Thymus (tissue), 11 donors: ENCODE results near the gene LSM14B. TPM values are rescaled to one million over a fixed set of nuclear protein-coding genes. Genes with fewer than 3 reads are reported as not detected.

Experiments used
- DNase-seq, 9 donors: peaks; one replicate each; pipeline ENCODE4 v3.0.0-alpha.2; 2013; ENCODE audit warnings: low spot score in 9 of 9, low read depth in 6 of 9, missing footprints in 1 of 9
- H3K27ac ChIP-seq, 2 donors: one replicate each; pipeline ENCODE4 v1.5.1; 2013; ENCODE audit warnings: control low read depth in 1 of 2, low read depth in 1 of 2, low read length in 1 of 2, mild to moderate bottlenecking in 1 of 2, moderate library complexity in 1 of 2
- H3K27me3 ChIP-seq, 2 donors: one replicate each; pipeline ENCODE4 v1.5.1; 2013; ENCODE audit warnings: low read length in 1 of 2; ENCODE audit not compliant: control insufficient read depth in 2 of 2, insufficient read depth in 1 of 2
- H3K36me3 ChIP-seq, 2 donors: one replicate each; pipeline ENCODE4 v1.5.1; 2013; ENCODE audit warnings: low read length in 1 of 2, mild to moderate bottlenecking in 1 of 2, moderate library complexity in 1 of 2; ENCODE audit not compliant: control insufficient read depth in 2 of 2, insufficient read depth in 2 of 2
- H3K4me1 ChIP-seq, 2 donors: one replicate each; pipeline ENCODE4 v1.5.1; 2013; ENCODE audit warnings: low read length in 2 of 2; ENCODE audit not compliant: control insufficient read depth in 2 of 2, insufficient read depth in 2 of 2
- H3K4me3 ChIP-seq, 2 donors: one replicate each; pipeline ENCODE4 v1.5.1; 2013; ENCODE audit warnings: low read length in 2 of 2, control low read depth in 1 of 2, mild to moderate bottlenecking in 1 of 2
- H3K9me3 ChIP-seq, 2 donors: one replicate each; pipeline ENCODE4 v1.5.1; 2013; ENCODE audit warnings: low read length in 1 of 2, mild to moderate bottlenecking in 1 of 2; ENCODE audit not compliant: control insufficient read depth in 2 of 2, insufficient read depth in 1 of 2
- WGBS: extraction: QIAGEN DNeasy Blood & Tissue Kit; methylation state at CpG from one replicate; pipeline ENCODE4 v1.1.7; 2013; 5-methylcytosine and 5-hydroxymethylcytosine counted together
- polyA plus RNA-seq: library from polyadenylated mRNA; stranded (reverse); fragments of 200-250 nt; gene quantifications from one replicate; pipeline ENCODE4 v1.2.3, GENCODE V29; 2013
- total RNA-seq: library from RNA; stranded (reverse); fragments of 120-200 nt; gene quantifications from one replicate; pipeline ENCODE4 v1.2.4, GENCODE V29; 2013
- donor health status: healthy.

LSM14B gene
- total and polyA plus RNA-seq, 2 donors: 23.1 to 29.9 TPM

GRCh38 chr20:62141397-62142251 lies 19.3 kb downstream of the LSM14B start:
- peak in 1 of 9 donors; percentile 41 for DNase-seq
- H3K27me3 ChIP-seq: no peaks in the 10 kb centered on the region
- H3K4me1 ChIP-seq: peaks cover 18 to 29% of the 10 kb centered on the region in 2 donors
- WGBS: 37% methylated on average over 14 of the region's 14 CpGs
- peak overlapping the region; percentile 63 to 92 for H3K4me3 ChIP-seq
- peak overlapping the region in 1 of 2 donors; percentile 37 for H3K27ac ChIP-seq
- H3K9me3 ChIP-seq: no peaks in the 10 kb centered on the region
- peaks cover 36 to 47% of the 10 kb centered on the region in 2 donors for H3K36me3 ChIP-seq

GRCh38 chr20:62142252-62143080 lies 20.2 kb downstream of the LSM14B start:
- H3K27ac ChIP-seq: peak overlapping the region; percentile 37 to 99
- H3K4me1 ChIP-seq: peaks cover 18 to 29% of the 10 kb centered on the region in 2 donors
- no peaks in the 10 kb centered on the region for H3K27me3 ChIP-seq
- H3K4me3 ChIP-seq: peak overlapping the region; percentile 63 to 92
- H3K36me3 ChIP-seq: peaks cover 30 to 38% of the 10 kb centered on the region in 2 donors
- H3K9me3 ChIP-seq: no peaks in the 10 kb centered on the region
- 2% methylated on average over 71 of the region's 71 CpGs for WGBS
- DNase-seq: no peak

- peak within 1 kb of the TSS; percentile 77 to 99 for H3K27ac ChIP-seq
- H3K4me1 ChIP-seq: peaks cover 18 to 29% of the 10 kb centered on the region in 2 donors
- H3K27me3 ChIP-seq: no peaks in the 10 kb centered on the region
- peaks cover 22 to 30% of the 10 kb centered on the region in 2 donors for H3K36me3 ChIP-seq
- no peaks in the 10 kb centered on the region for H3K9me3 ChIP-seq
- WGBS: under 1% methylated on average over 148 of the region's 148 CpGs
- peak in 7 of 9 donors; percentile 60 to 94 (median 83) for DNase-seq
- peak within 1 kb of the TSS; percentile 64 to 92 for H3K4me3 ChIP-seq
Observed at GRCh38 chr20:62143081-62143956, 21.0 kb downstream of the LSM14B start, which contains the start of the genes PSMA7 and SS18L1. Gene PSMA7 (minus strand): TSS chr20:62143394. CDS start chr20:62143303, 91 bp downstream. Gene SS18L1 (plus strand): TSS chr20:62143769. CDS start chr20:62143821, 52 bp downstream.

GRCh38 chr20:62143957-62144825 lies 21.9 kb downstream of the LSM14B start:
- H3K4me1 ChIP-seq: peaks cover 18 to 31% of the 10 kb centered on the region in 2 donors
- peak overlapping the region in 1 of 2 donors; percentile 99 for H3K27ac ChIP-seq
- peak in 3 of 9 donors; percentile 37 to 65 (median 42) for DNase-seq

GRCh38 chr20:62145688-62146018 lies 23.4 kb downstream of the LSM14B start:
- H3K4me3 ChIP-seq: no peak overlapping the region

More at GRCh38 chr20:62143957-62144825, 21.9 kb downstream of the LSM14B start:
- Histone ChIP-seq H3K27me3 (no peaks in the 10 kb centered on the region), H3K4me3 (peak overlapping the region; percentile 64 to 92), H3K9me3 (no peaks in the 10 kb centered on the region), H3K36me3 (peaks cover 15 to 21% of the 10 kb centered on the region in 2 donors)
- under 1% methylated on average over 104 of the region's 104 CpGs for WGBS

GRCh38 chr20:62146019-62146755 lies 23.9 kb downstream of the LSM14B start:
- H3K9me3 ChIP-seq: no peaks in the 10 kb centered on the region
- peaks cover 1 to 3% of the 10 kb centered on the region in 2 donors for H3K36me3 ChIP-seq
- no peak overlapping the region for H3K27ac ChIP-seq
- WGBS: 93% methylated on average over 22 of the region's 22 CpGs
- no peak for DNase-seq
- H3K27me3 ChIP-seq: no peaks in the 10 kb centered on the region
- H3K4me1 ChIP-seq: peaks cover 16 to 36% of the 10 kb centered on the region in 2 donors
- no peak overlapping the region for H3K4me3 ChIP-seq

More at GRCh38 chr20:62145688-62146018, 23.4 kb downstream of the LSM14B start:
- Histone ChIP-seq H3K4me1 (peaks cover 18 to 35% of the 10 kb centered on the region in 2 donors), H3K36me3 (peaks cover 2 to 7% of the 10 kb centered on the region in 2 donors), H3K27me3 (no peaks in the 10 kb centered on the region), H3K9me3 (no peaks in the 10 kb centered on the region), H3K27ac (no peak overlapping the region)
- WGBS: 98% methylated on average over 7 of the region's 7 CpGs
- no peak for DNase-seq

- WGBS: 98% methylated on average over 6 of the region's 6 CpGs
- peaks cover 0 to 3% of the 10 kb centered on the region in 2 donors for H3K9me3 ChIP-seq
- no peak overlapping the region for H3K27ac ChIP-seq
- no peaks in the 10 kb centered on the region for H3K27me3 ChIP-seq
- no peak overlapping the region for H3K4me3 ChIP-seq
- peaks cover 8 to 26% of the 10 kb centered on the region in 2 donors for H3K4me1 ChIP-seq
- no peak for DNase-seq
- peaks cover 0 to 3% of the 10 kb centered on the region in 2 donors for H3K36me3 ChIP-seq
Observed at GRCh38 chr20:62147125-62147524, 24.9 kb downstream of the LSM14B start.
